Vagina (tissue), 2 donors: ENCODE results near the gene RTRAF.

Experiments
- POLR2A ChIP-seq, 2 donors: fragments of 450-650 bp; IDR thresholded peaks; one replicate each; pipeline ENCODE4 v1.6.1; 2017; ENCODE audit warnings: antibody characterized with exemption in 2 of 2, mild to moderate bottlenecking in 2 of 2, moderate library complexity in 2 of 2
- POLR2AphosphoS5 ChIP-seq, 2 donors: sonication (generic); formaldehyde crosslinking; IDR thresholded peaks; one replicate each; pipeline ENCODE4 v1.9.0; 2017; ENCODE audit warnings: antibody characterized with exemption in 2 of 2, mild to moderate bottlenecking in 2 of 2, low read depth in 1 of 2; ENCODE audit not compliant: insufficient read depth in 1 of 2
- TF ChIP-seq, protein P1 (sequence below), 3 experiments: fragments of 450-650 bp in 2 of 3; fragments of 200-600 bp in 1 of 3; sonication (generic) in 1 of 3; IDR thresholded peaks; one replicate each; pipeline ENCODE4 v1.5.1; 2017 to 2019; ENCODE audit warnings: antibody characterized with exemption in 3 of 3, mild to moderate bottlenecking in 2 of 3, moderate library complexity in 2 of 3

DNA sequence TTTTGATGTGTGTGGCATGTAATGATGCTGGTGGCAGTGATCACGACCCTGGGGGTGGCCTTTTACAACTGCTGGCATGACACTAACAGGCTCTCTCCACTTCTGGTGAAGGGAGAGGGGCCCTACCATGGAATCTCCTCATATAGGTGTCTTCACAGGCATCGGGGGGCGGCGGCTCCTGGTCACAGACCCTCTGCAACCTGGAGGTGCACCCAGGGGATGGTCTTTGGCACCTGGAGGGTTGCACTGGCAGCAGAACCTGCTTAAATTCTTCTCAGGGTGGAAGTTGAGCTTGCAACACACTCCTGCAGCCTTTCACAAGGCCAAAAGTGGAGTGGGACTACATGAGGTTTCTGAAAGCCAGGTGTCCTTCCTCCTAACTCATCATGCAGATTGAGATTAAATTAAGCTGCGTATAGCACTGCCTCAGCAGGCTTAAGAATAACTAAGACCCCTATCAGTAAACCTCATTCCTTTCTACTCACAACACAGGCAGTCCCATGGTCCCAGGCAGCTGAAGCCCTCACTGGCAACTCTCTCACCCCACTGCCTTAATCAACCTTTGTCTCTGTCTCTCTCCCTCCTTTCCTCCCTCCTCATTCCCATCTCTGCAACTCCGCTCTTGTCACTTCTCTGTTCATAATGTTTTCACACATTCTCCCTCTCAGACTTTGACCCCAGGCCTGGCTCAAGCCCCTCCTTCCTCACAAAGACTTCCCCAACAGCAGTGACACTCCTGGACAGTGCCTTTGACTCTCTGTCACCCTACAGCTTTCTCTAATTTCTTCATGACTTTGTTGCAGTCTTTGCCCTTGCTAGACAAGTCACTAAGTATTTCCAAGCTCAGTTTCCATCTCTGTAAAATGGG is 60.6 kb downstream of the RTRAF start:
- TF ChIP-seq, protein P1, sequence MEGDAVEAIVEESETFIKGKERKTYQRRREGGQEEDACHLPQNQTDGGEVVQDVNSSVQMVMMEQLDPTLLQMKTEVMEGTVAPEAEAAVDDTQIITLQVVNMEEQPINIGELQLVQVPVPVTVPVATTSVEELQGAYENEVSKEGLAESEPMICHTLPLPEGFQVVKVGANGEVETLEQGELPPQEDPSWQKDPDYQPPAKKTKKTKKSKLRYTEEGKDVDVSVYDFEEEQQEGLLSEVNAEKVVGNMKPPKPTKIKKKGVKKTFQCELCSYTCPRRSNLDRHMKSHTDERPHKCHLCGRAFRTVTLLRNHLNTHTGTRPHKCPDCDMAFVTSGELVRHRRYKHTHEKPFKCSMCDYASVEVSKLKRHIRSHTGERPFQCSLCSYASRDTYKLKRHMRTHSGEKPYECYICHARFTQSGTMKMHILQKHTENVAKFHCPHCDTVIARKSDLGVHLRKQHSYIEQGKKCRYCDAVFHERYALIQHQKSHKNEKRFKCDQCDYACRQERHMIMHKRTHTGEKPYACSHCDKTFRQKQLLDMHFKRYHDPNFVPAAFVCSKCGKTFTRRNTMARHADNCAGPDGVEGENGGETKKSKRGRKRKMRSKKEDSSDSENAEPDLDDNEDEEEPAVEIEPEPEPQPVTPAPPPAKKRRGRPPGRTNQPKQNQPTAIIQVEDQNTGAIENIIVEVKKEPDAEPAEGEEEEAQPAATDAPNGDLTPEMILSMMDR (IDR thresholded peaks at IDR 0.05): no peak
- TF ChIP-seq POLR2A (IDR thresholded peaks at IDR 0.05) (no peak), POLR2AphosphoS5 (IDR thresholded peaks at IDR 0.05; ENCODE audit: insufficient read depth in 1 of 2, low read depth in 1 of 2) (no peak)
